ENCODE measurements around the gene CFAP99. TPM values are rescaled to one million over a fixed set of nuclear protein-coding genes. Genes with fewer than 3 reads are reported as not detected.

Gene CFAP99
- total and polyA plus RNA-seq, 2 of the 4 experiments (the other 2 are of a cell fraction) = not detected

DNA sequence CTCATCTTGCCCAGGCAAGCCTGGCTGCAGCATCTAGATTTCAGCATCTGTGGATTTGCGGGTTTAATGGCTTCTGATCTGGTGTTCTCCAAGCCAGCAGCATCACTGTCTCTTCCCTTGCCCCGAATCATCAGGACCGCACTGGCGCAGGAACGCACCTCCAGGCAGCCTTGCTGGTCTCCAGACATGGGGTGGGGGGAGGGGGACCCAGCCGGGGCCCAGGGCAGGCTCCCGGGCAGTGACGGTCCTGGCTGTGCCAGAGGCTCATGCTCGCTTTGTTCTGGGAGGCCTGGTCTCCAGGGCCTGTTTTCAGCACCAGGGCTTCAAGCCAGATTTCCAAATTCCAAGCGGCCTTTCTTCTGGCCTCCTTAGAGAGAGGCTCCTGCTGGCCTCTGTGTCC lies 4.9 kb downstream of the CFAP99 start:
- in situ Hi-C loops (cut with MboI; ENCODE audit: low sequenced_read_pairs) = no loop called here
- Histone ChIP-seq H3K9me3 (ENCODE audit: control insufficient read depth, insufficient read depth, low read length) (0 out of 2 replicates have a peak, but pooled peaks cover 2% of the 10 kb centered on the region), H3K14ac (replicated peaks; ENCODE audit: low read depth, low read length) (no peak overlapping the region), H3K23ac (ENCODE audit: low read depth, low read length) (no peak overlapping the region), H2AFZ (replicated peaks; ENCODE audit: low read length, poor library complexity) (no peak overlapping the region), H3K27ac (ENCODE audit: insufficient read depth, low read length) (no peak overlapping the region), H3K56ac (ENCODE audit: extremely low read depth, insufficient read depth, low read length) (no peak overlapping the region), H4K20me1 (ENCODE audit: insufficient read depth, low read length) (no peaks in the 10 kb centered on the region), H3K4me3 (ENCODE audit: insufficient read depth, low read depth, low read length) (no peak overlapping the region), H3K4me1 (ENCODE audit: control insufficient read depth, insufficient read depth, low read length) (0 out of 2 replicates have a peak, but pooled peaks cover 2% of the 10 kb centered on the region), H4K91ac (ENCODE audit: insufficient read depth, low read depth, low read length) (no peak overlapping the region), H3K4ac (ENCODE audit: low read depth, low read length) (no peak overlapping the region), H3K9ac (ENCODE audit: low read depth, low read length) (no peak overlapping the region), H4K5ac (ENCODE audit: low read depth, low read length) (no peak overlapping the region), H3K18ac (ENCODE audit: low read depth, low read length) (no peak overlapping the region), H4K8ac (ENCODE audit: low read depth in 2 of 2, low read length in 2 of 2) (no peak overlapping the region), H3K4me2 (ENCODE audit: low read depth, low read length) (no peak overlapping the region), H3K36me3 (ENCODE audit: control insufficient read depth, insufficient read depth, low read length) (no peaks in the 10 kb centered on the region), H2AK5ac (ENCODE audit: low read depth, low read length) (no peak overlapping the region), H2BK15ac (ENCODE audit: low read depth, low read length) (no peak overlapping the region), H2BK5ac (ENCODE audit: low read depth, low read length, poor library complexity, severe bottlenecking) (no peak overlapping the region), H3K79me1 (ENCODE audit: low read depth in 1 of 2, low read length in 2 of 2) (no peaks in the 10 kb centered on the region), H2BK120ac (ENCODE audit: low read depth, low read length) (no peak overlapping the region), H3K27me3 (ENCODE audit: control insufficient read depth, insufficient read depth, low read length) (peaks cover 46% of the 10 kb centered on the region), H3K9me1 (ENCODE audit: insufficient read depth, low read length) (no peaks in the 10 kb centered on the region), H2AK9ac (replicated peaks; ENCODE audit: low read depth, low read length, poor library complexity) (no peak overlapping the region), H2BK20ac (ENCODE audit: low read depth, low read length) (no peak overlapping the region)
- dilution Hi-C loops (cut with HindIII; ENCODE audit: low sequenced_read_pairs, unreplicated experiment) = no loop called here
- POLR2A ChIA-PET (ENCODE audit: unreplicated experiment) = no interaction called here
- 100% methylated on average over 1 of the region's 10 CpGs; no CpG with 5 or more reads in 1 of the 2 experiments for WGBS, 2 experiments (ENCODE audit: extremely low coverage in 2 of 2, insufficient read length in 1 of 2)
- DNase-seq = no peak
- CTCF ChIA-PET = no interaction called here
- ATAC-seq (ENCODE audit: low read depth) = no peak
- intact Hi-C loops (cut with micrococcal nuclease) = no loop called here
- no TSS peak for BruUV-seq (replicated peaks)
- no peak for TF ChIP-seq MAFK (IDR thresholded peaks at IDR 0.05; ENCODE audit: low read depth, low read length)
- TF ChIP-seq ELK1 (IDR thresholded peaks at IDR 0.05; ENCODE audit: borderline replicate concordance, low read depth, low read length) = no peak
- no peak for TF ChIP-seq MXI1 (IDR thresholded peaks at IDR 0.05; ENCODE audit: borderline replicate concordance, low read depth, low read length)
- no peak for TF ChIP-seq FOS (IDR thresholded peaks at IDR 0.05; ENCODE audit: low read depth, low read length)
- TF ChIP-seq SMC3 (IDR thresholded peaks at IDR 0.05; ENCODE audit: low read depth, low read length) = no peak
- TF ChIP-seq RFX5 (IDR thresholded peaks at IDR 0.05; ENCODE audit: low read depth, low read length) = no peak
- no peak for TF ChIP-seq CTCF (conservative IDR thresholded peaks at IDR 0.05; ENCODE audit: low read depth, low read length)
- TF ChIP-seq RAD21 (IDR thresholded peaks at IDR 0.05; ENCODE audit: low read length) = no peak
- no peak for TF ChIP-seq RCOR1 (IDR thresholded peaks at IDR 0.05; ENCODE audit: insufficient replicate concordance, low read length)
- no peak for TF ChIP-seq BHLHE40 (IDR thresholded peaks at IDR 0.05; ENCODE audit: low read depth, low read length)
- TF ChIP-seq USF2 (IDR thresholded peaks at IDR 0.05; ENCODE audit: low read depth, low read length) = no peak
- no peak for TF ChIP-seq POLR2A (IDR thresholded peaks at IDR 0.05; ENCODE audit: low read depth, low read length)
- no peak for TF ChIP-seq CHD1 (IDR thresholded peaks at IDR 0.05; ENCODE audit: low read depth, low read length)
- TF ChIP-seq NFE2L2 (IDR thresholded peaks at IDR 0.05; ENCODE audit: low read depth, low read length) = no peak
- no peak for TF ChIP-seq CEBPB (IDR thresholded peaks at IDR 0.05; ENCODE audit: low read depth, low read length)
- TF ChIP-seq MAZ (IDR thresholded peaks at IDR 0.05; ENCODE audit: borderline replicate concordance, low read depth, low read length) = no peak

Measured in IMR-90 (cell line).